GM21423 (cell line): Measurements from ENCODE around the gene SHROOM4.

Experiments used
- ATAC-seq: cut with Tn5 transposase; IDR thresholded peaks from one replicate; pipeline ENCODE4 v1.9.1; 2021; ENCODE audit warnings: mild to moderate bottlenecking, moderate library complexity; ENCODE audit not compliant: unreplicated experiment

The SHROOM4 gene

DNA sequence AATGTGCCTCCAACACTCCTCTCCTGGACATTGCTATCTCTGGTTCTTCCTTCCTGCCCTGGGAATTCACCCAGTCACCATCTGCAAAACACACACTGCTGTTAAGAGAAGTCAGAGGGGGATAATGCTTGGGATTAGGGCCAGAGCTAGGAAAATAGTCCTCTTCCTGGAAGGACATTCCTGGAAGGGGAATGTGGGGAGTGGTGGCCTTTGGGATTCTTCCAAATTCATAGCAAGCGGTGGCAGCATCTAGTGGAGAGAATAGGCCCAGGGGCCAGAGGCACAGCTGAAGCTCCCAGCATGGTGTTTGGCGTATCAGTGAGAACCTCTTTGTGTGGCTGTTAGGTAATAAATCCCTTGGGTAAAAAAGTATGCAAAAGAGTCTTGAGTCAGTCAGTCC is 34.3 kb downstream of the SHROOM4 start:
- ATAC-seq = no peak

DNA sequence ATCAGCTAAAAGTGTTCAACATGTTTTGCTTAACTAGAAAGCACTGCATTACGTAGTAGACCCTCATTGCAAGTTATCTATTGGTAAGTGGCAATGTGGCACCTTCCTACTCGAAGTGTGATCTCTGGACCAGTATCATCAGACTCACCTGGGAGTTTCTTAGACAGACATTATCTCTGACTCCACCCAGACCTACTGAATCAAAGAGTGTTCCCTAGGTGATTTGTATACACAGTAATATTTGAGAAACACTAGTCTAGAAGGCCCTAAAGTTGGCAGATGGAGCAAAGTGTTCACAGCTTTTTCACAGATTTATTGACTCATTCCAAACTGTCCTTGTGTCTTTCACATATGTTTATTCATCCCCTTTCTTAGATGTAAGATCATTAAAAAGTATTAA is 35.7 kb downstream of the SHROOM4 start:
- no peak for ATAC-seq

DNA sequence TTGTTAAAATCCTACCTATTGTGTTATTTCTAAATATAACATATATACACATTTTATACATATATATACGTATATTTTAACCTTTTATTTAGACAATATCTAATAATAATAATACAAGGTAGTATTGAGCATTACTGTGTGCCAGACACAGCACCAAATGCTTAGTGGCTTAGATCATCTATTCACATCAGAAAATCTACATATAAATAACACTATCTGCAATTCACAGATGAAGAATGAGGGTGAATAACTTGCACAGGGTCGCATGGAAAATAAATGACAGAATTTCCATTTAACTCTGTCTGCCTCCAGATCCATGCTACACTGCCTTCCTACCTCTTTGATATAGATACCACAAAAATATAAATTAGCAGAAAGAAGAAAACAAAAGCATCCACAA is 37.7 kb downstream of the SHROOM4 start:
- ATAC-seq = no peak

DNA sequence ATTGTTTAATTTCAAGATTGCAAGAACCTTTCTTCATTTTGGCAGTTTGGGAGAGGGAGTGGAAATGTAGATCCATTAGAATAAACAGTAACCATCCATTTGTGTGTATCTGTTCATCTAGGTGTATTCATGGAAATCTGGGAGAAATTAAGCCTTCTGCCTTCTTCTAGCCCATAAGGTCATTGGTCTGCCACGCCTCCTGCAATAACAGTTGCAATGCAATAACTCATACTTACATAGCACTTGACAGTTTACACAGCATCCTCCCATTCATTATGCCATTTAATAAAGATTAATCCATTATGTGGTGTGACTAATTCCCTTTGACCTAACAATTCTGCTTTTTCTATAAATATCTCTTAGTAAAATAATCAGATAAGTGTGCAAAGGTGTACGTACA is 42.6 kb downstream of the SHROOM4 start:
- ATAC-seq = no peak

DNA sequence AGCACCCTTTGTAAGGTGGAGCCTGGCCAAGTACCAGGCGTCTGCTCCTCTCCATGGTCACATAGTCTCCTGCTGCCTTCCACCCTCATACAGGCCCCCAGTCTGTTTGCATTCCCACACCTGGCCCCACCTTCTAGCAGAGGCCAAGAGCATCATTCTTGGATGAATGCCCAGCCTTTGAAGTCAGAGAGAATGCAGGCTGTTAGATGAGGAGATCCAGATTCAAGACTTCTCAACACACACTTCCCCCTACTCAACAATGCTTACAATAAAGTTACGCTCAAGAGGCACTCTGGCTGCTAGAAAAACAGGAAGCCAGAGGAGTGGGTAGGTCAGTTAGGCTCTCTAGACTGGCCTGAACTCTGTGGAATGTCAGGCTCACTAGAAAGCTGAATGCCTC is 43.3 kb downstream of the SHROOM4 start:
- no peak for ATAC-seq

DNA sequence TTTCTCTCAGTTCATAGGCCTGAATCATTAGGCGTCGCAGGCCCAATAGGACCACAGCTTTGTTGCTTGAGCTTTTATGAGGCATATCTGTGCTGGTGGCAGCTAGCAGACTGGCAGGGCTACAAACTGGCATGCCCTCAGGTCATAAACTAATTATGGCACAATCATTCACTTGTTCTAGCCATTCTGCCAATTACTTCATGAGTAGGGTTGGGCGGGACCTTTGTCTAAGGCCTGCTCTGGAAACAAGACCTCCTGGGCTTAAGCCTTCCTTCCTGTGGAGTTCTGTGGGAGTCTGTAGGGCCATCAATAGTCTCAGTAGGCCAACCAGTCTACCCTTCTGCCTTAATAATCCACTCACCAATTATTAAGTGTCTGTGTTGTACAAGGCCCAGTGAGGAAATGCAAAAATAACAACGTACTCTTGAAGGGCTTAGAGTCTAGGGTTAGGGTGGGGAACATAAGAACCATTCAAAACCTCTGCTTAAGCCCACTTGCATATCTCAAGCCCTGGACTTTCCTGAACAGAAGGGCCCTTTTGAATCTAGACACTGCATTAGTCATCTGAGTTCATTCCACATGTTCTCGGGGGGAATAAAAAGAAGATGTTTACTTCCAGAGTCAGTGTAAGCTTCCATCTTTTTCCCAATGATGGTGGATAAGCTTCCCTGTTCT is 44.5 kb downstream of the SHROOM4 start:
- ATAC-seq = no peak

DNA sequence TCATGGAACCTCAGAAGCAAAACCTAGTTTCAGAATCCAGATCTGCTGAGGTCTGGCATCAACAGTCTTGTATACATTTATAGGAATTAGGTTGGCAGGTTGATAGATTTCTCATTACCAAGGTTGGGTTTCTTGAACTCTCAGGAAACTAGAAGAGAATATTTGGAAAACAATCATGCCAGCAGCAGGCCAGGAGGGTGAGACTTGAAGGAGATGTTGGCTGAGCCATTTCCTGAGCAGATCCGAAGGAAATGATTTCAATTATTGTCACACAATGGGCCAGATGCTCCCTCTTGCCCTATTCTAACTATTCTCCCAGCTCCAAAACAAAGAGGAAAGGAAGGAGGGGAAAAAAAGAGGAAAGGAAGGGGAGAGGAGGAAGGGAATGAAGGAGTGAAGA is 45.2 kb downstream of the SHROOM4 start:
- ATAC-seq = no peak

DNA sequence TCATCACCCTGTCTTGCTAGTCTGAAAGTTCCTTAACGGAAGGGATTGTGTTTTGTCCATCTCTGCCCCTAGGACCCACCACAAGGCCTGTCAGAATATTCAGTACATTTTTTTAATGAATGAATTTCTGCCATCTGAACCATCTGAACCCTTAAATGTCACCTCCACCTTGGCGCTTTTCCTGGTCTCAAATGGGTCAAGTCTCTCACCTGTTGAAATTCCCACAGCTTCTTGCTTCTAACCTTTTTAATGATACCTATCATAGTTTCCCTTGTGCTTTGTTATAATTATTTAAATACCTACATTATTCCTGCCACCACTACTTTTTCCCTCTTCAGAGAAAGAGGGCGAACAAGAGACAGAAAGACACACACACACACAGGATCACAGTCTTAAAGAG is 48.0 kb downstream of the SHROOM4 start:
- no peak for ATAC-seq

DNA sequence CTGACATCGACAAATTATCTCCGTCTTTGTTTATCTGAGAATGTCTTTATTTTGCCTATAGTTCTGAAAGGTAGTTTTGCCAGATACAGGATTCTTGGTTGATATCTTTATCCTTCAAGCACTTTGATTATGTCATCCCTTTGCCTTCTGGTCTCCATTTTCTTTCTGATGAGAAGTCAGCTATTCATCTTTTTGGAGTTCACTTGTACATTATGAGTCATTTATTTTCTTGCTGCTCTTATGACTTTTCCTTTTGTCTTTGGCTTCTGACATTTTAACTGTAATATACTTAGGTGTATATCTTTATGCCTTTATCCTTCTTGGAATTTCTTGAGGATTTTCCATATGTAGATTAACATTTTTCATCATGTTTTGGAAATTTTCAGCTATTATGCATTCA is 51.4 kb downstream of the SHROOM4 start:
- no peak for ATAC-seq

DNA sequence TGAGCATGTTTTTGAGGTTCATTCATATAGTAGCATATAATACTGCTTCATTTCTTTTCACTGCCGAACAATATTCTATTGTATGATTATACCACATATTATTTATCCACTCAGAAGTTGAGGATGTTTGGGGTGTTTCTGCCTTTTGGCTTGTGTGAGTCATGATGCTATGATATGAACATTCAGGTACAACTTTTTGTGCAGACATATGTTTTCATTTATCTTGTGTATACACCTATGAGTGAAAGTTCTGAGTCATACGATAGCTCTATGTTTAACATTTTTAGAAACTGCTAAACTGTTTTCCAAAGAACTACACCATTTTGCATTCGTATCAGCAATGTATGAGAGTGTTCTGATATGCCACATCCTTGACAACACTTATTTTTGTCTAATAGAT is 57.7 kb downstream of the SHROOM4 start:
- ATAC-seq = no peak

DNA sequence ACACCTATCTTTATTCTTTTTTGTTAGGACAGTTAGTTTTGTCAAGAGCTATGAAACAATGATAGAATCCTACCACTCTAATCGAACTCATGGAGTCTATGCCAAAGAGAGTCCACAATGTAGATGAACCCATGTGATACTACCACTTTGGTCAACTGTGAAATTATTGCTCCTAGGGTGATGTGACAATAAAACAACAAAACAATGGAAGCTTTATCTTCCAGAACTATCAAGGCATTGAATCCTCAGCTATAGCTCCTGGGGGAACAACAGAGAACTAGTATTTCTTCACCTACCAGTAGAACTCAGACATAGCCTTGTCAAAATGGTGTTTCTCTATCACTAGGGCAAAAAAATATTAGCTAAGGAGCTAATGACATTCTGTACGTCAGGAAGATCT is 62.9 kb downstream of the SHROOM4 start:
- ATAC-seq = no peak

DNA sequence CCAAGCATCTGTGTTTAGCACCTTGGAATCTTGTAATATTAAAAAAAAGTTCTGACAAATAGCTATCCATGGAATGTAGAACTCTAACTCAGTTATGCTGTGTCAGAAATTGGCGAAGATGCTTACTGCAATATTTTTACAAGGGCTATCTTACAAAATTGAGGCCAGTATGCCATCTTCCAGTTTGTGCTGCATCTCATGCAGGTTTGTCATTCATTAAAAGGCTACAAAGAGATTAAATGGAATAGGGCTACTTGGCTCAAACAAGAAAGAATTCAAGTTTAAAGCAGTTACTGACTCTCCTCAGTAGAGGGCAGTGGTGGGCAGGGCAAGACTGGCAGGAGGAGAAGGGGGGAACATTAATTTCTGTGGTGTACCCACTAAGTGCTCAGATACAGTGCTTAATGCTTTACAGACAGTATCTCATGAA is 66.5 kb downstream of the SHROOM4 start:
- no peak for ATAC-seq

DNA sequence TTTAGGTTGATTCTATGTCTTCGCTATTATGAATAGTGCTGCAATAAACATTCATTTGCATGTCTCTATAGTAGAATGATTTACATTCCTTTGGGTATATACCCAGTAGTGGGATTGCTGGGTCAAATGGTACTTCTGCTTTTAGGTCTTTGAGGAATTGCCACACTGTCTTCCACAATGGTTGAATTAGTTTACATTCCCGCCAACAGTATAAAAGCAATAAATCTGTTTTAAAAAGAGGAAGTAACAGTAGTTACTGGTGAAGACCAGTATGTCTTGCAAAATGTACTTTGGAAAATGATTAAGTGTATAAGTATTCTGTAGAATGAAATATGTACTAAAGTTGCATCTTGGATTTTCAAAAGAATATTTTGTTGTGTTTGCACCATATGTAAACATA is 77.3 kb downstream of the SHROOM4 start:
- ATAC-seq = no peak

DNA sequence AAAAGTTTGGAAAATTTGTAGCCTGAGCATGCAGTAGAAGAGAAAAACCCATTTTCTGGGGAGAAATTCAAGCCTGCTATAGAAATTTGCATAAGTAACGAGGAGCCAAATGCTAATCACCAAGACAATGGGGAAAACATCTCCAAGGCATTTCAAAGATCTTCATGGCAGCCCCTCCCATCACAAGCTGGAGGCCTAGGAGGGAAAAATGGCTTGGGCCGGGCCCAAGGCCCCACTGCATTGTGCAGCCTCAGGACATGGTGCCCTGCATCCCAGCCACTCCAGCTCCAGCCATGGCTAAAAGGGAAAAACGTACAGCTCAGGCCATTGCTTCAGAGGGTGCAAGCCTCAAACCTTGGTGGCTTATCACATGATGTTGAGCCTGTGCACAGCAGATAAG is 87.7 kb downstream of the SHROOM4 start:
- ATAC-seq = no peak

DNA sequence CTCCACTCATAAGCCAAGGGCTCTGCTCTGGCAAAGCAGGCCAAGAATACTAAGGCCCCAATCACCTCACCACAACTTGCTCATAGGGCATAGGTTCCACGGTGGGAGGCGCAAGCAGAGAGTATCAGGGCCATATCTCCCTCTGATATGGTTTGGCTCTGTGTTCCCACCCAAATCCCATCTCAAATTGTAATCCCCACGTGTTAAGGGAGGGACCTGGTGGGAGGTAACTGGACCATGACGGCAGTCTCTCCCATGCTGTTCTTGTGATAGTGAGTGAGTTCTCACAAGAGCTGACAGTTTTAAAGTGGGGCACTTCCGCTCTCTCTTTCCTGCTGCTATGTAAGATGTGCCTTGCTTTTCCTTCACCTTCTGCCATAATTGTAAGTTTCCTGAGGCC is 88.7 kb downstream of the SHROOM4 start:
- no peak for ATAC-seq

DNA sequence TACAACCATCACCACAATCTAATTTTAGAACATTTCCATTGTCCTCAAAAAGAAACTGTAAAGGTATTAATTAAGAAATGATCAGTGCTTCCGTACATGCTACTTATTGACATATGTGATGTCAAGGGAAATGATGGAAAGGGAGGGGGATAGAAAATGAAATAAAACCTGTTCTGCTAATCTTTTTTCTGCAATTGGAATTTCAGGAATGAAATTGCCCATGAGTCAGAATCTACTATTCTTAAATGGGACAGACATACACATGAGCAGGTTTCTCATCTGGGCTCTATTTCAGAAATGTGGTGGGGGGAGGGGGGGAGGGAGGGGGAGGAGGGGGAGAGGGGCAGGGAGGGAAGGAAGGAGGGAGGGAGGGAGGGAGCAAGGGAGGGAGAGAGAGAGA is 91.0 kb downstream of the SHROOM4 start:
- no peak for ATAC-seq

DNA sequence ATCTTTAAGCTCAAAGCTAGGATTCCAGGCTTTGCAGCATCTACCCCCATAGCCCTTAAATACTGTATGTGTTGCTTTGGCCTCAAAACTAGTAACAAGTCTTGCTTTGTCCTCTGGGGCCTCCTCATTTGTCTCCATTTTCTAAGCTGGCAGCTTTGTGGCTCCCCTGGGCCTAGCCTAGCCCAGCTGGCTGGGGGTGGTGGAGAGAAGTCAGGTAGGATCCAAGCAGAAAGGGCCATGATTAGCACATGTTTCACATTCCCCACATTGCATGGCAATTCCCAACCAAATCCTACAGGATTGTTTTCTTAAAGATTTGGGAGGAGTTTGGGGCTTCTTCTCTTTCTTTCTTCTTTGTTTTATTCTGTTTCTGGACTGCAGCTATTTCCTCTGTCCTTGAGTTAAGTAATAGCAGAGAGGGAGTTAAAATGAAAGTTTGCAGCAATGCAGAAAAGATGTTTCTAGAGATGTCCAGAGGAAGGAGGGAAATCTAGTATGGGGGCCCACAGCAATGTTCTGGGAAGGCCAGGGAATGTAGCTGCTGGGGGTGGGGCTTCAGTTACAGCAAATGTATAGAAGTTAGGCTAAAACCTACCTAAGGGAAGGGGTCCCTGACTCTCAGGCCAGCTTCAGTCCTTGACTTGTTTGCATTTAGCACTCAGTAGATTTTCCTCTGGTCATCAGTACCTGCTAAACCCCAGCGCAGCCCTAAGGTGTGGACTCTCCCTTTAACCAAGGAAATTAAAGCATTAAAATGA is 92.1 kb downstream of the SHROOM4 start:
- no peak for ATAC-seq

DNA sequence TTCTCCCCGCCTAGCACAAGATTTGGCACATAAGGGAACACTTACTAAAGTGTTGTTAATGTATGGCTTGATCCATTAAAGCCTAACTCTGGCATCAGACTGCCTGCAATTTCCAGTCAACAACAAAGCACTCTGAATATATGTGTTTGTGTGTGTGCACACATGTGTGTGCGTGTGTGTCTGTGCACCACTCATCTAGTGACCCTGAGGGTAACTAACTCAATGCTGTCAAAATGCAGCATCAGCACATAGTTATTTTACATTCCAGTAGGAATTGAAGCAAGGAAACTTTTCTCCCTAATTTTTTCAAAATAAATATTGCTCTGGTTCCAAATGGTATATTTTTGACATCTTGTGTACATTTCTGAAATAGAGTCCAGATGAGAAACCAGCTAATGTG is 94.4 kb downstream of the SHROOM4 start:
- no peak for ATAC-seq

DNA sequence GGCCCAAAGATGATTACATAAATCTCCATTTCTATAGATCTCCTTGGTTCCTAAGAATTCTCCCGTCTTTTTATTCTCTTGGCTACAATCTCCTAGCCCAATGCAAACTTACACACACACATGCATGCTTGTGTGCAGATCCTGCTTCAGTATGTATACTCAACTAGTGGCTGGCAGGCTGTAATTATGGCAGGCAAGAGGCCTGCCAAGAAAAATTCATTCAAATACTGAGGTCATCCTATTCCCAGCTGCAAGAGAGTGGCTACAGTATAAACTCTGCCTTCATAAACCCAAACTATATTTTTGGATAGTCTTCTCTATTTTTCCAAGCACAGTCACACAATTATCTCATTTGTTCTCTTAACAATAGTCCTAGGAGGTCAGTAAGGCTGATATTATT is 95.2 kb downstream of the SHROOM4 start:
- ATAC-seq = no peak

DNA sequence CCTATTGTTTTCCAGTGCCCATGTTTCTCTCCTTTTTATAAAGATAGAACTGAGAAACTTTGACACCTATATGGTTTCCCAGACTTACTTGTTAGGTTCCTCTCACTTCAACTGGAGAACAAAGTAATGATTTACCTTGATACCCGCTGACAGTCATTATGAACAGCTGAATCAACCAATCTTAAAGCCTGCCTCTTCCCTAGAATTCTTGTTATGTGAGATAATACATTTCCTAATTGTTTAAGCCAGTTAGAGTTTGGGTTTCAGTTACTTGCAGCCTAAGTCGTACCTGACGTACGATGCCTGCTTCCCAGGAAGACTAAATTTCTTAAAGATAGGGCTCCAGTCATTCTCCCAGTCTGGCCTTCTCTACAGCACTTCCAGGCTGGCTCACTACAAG is 97.3 kb downstream of the SHROOM4 start:
- ATAC-seq = no peak

DNA sequence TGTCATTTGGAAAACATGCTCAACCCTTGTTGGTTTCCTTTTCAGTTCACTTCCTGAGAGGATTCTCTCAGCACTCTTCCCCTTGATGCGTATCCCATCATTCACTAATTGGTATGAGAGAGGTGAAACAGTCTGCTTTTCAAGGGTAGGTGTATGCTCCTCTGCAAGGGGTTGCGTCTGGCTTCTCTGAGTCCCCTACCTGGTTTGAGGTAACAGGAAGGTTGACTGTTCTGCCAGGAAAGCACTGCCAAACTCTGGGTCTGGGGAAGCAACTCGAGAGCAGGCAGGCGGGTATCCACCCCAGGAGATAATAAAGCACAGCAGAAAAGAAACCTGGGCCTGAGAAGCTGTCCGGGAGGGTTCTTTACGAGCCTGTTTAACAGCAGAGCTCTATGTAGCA is 101.2 kb downstream of the SHROOM4 start:
- no peak for ATAC-seq

DNA sequence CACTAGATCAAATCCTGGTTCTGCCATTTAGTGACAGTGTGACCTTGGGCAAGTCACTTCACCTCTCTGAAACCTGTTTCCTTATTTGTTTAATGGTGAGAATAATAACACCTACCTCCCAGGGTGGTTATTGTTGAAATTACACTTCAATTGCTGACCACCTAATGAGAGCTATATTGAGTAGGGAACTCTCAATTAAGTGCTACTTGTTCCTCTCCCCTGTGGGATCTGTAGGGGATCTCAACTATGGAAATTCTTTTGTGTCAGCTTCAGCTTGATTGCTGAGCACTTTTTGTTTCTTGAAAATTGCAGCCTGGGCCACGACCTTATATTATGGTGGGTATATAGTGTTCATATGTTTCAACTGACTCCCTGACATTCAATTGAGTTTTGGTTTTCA is 102.1 kb downstream of the SHROOM4 start:
- ATAC-seq = no peak
